ENCODE data around the gene SSH2. TPM values are rescaled to one million over a fixed set of nuclear protein-coding genes. Genes with fewer than 3 reads are reported as not detected.

Gene SSH2
- total RNA-seq, 1 donor from 2014 or later: 12.2 TPM

- Mint-ChIP-seq H3K27ac (no peak overlapping the region), H3K36me3 (peaks cover 28% of the 10 kb centered on the region), H3K27me3 (ENCODE audit: insufficient read depth, low read depth) (peaks cover 2% of the 10 kb centered on the region), H3K9me3 (no peaks in the 10 kb centered on the region), H3K4me1 (peaks cover 9% of the 10 kb centered on the region), H3K4me3 (no peak overlapping the region)
- no peak for DNase-seq (ENCODE audit: low spot score)
- Histone ChIP-seq H3K9ac (no peak overlapping the region), H3K27ac (no peak overlapping the region), H3K4me3 (no peak overlapping the region), H3K27me3 (no peaks in the 10 kb centered on the region), H3K36me3 (no peaks in the 10 kb centered on the region), H2AFZ (replicated peaks) (no peak overlapping the region), H3F3A (ENCODE audit: low read depth) (no peaks in the 10 kb centered on the region), H3K4me2 (no peak overlapping the region), H4K20me1 (ENCODE audit: low read depth) (no peaks in the 10 kb centered on the region), H3K79me2 (ENCODE audit: low read depth) (no peaks in the 10 kb centered on the region), H3K4me1 (peaks cover 6% of the 10 kb centered on the region), H3K9me3 (ENCODE audit: low read depth) (no peaks in the 10 kb centered on the region)
- no peak for TF ChIP-seq EZH2phosphoT487 (IDR thresholded peaks at IDR 0.05)
- TF ChIP-seq CTCF (IDR thresholded peaks at IDR 0.05): no peak
- TF ChIP-seq EZH2 (IDR thresholded peaks at IDR 0.05): no peak
Measured at GRCh38 chr17:29667969-29668368, 262.1 kb downstream of the SSH2 start.

DNA sequence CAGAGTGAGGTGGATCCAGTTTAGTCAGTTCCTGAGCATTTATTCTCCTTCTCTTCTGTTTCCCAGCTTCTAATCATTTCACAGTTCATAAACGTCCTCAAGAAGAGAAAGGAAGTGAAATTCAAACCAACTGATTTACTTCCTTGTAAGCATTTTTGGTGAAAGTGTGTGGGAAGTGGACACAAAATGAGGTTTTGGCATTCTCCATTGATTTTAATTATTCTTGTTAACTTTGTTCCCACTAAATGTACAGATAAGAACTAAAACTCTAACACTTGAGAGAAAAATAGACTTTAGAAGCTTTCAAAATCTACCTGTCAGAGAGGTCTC is 264.6 kb downstream of the SSH2 start:
- Histone ChIP-seq H4K20me1 (ENCODE audit: low read depth) (no peaks in the 10 kb centered on the region), H3K9me3 (ENCODE audit: low read depth) (no peaks in the 10 kb centered on the region), H3K27me3 (no peaks in the 10 kb centered on the region), H3K4me1 (peaks cover 8% of the 10 kb centered on the region), H3K4me3 (no peak overlapping the region), H3F3A (ENCODE audit: low read depth) (no peaks in the 10 kb centered on the region), H3K9ac (no peak overlapping the region), H2AFZ (replicated peaks) (no peak overlapping the region), H3K36me3 (no peaks in the 10 kb centered on the region), H3K4me2 (no peak overlapping the region), H3K79me2 (ENCODE audit: low read depth) (no peaks in the 10 kb centered on the region), H3K27ac (no peak overlapping the region)
- Mint-ChIP-seq H3K36me3 (peaks cover 26% of the 10 kb centered on the region), H3K27me3 (ENCODE audit: insufficient read depth, low read depth) (peaks cover 3% of the 10 kb centered on the region), H3K27ac (no peak overlapping the region), H3K9me3 (no peaks in the 10 kb centered on the region), H3K4me3 (no peak overlapping the region), H3K4me1 (no peaks in the 10 kb centered on the region)
- DNase-seq (ENCODE audit: low spot score): no peak
- TF ChIP-seq EZH2 (IDR thresholded peaks at IDR 0.05) (no peak), CTCF (IDR thresholded peaks at IDR 0.05) (no peak), EZH2phosphoT487 (IDR thresholded peaks at IDR 0.05) (no peak)

DNA sequence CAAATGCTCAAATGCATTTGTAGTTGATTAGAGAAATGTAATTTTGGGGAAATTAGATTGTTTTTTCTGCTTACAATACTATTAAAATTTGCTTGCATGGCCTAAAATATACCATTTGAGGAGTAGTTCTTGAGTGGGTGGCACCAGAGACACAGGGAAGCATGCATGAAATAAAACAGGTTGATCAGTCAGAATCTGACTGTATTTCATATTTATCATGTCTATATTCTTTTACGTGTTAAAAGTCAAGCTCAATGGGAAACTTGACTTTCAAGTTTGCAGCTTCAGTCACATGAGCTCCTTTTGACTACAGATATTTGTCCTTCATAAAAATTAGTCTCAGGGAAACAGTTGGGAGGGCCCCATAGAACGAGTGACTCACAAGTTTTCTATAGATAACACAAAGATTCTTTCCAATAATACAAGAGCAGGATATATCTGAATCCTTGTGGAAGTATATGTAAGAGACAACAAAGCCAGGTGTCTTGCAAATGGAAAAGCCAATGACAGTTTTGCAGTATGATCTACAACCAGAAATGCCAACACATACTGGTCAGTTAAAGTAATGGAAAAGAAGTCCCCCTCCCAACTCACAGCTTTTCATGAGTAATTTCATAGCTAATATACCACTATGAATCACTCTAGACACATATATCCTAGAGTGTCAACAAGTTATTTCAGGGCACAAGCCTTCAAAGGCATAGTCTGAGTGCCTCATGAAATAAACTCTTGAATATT is 265.1 kb downstream of the SSH2 start:
- H2AFZ ChIP-seq (replicated peaks): no peak overlapping the region
- H3K79me2 ChIP-seq (ENCODE audit: low read depth): no peaks in the 10 kb centered on the region
- Mint-ChIP-seq H3K27ac (no peak overlapping the region), H3K4me1 (no peaks in the 10 kb centered on the region), H3K4me3 (no peak overlapping the region), H3K27me3 (ENCODE audit: insufficient read depth, low read depth) (peaks cover 3% of the 10 kb centered on the region), H3K36me3 (peaks cover 28% of the 10 kb centered on the region), H3K9me3 (no peaks in the 10 kb centered on the region)
- no peaks in the 10 kb centered on the region for H3F3A ChIP-seq (ENCODE audit: low read depth)
- H3K36me3 ChIP-seq: no peaks in the 10 kb centered on the region
- DNase-seq (ENCODE audit: low spot score): no peak
- H4K20me1 ChIP-seq (ENCODE audit: low read depth): no peaks in the 10 kb centered on the region
- H3K27me3 ChIP-seq: no peaks in the 10 kb centered on the region
- no peak overlapping the region for H3K4me3 ChIP-seq
- peaks cover 8% of the 10 kb centered on the region for H3K4me1 ChIP-seq
- no peak overlapping the region for H3K27ac ChIP-seq
- no peak overlapping the region for H3K9ac ChIP-seq
- no peaks in the 10 kb centered on the region for H3K9me3 ChIP-seq (ENCODE audit: low read depth)
- TF ChIP-seq EZH2phosphoT487 (IDR thresholded peaks at IDR 0.05) (no peak), CTCF (IDR thresholded peaks at IDR 0.05) (no peak), EZH2 (IDR thresholded peaks at IDR 0.05) (no peak)
- no peak overlapping the region for H3K4me2 ChIP-seq

Data from neural progenitor cell (in vitro differentiated cells).